SK-N-SH (cell line): ENCODE data around the gene PSMD9. TPM values are rescaled to one million over a fixed set of nuclear protein-coding genes. Genes with fewer than 3 reads are reported as not detected.

Experiments used
- CTCF ChIA-PET: fragments of 300-600, 350-600 bp; formaldehyde crosslinking; extraction: SDS; loops from one replicate; lab custom pipeline; 2021; lab: Yijun Ruan, JAX
- POLR2A ChIA-PET: fragments of 350-600 bp; sonication (Branson Sonifier 250); formaldehyde crosslinking; extraction: SDS; loops from one replicate; lab custom pipeline; 2020; ENCODE audit warnings: antibody characterized with exemption, inconsistent platforms; lab: Yijun Ruan, JAX
- DNase-seq: peaks from one replicate; pipeline ENCODE4 v3.0.0; 2012
- H2AFZ ChIP-seq: fragments of 200-600 bp; sonication (generic); 2 replicates; pipeline ENCODE4 v1.8.1; 2016; ENCODE audit warnings: antibody characterized with exemption, mild to moderate bottlenecking, low read depth
- H3F3A ChIP-seq: fragments of 200-600 bp; sonication (generic); replicated peaks from 2 replicates; pipeline ENCODE3; 2016; ENCODE audit warnings: antibody characterized with exemption, mild to moderate bottlenecking; ENCODE audit not compliant: insufficient read depth
- H3K27ac ChIP-seq, 2 experiments: fragments of 200-500 bp in 1 of 2; fragments of 200-600 bp in 1 of 2; sonication (Bioruptor generic) in 1 of 2; sonication (generic), shearing (Covaris generic) in 1 of 2; 2 replicates each; pipeline versions ENCODE4 v1.5.1 to v1.6.1; 2014 to 2016; ENCODE audit warnings: low read depth in 2 of 2, inconsistent platforms in 1 of 2, low read length in 1 of 2, mild to moderate bottlenecking in 1 of 2, mixed read lengths in 1 of 2
- H3K27me3 ChIP-seq: fragments of 200-600 bp; sonication (generic), shearing (Covaris generic); 2 replicates; pipeline ENCODE4 v1.6.1; 2016; ENCODE audit warnings: mixed run types; ENCODE audit not compliant: insufficient read depth
- H3K36me3 ChIP-seq, 2 experiments: fragments of 200-500 bp in 1 of 2; fragments of 200-600 bp in 1 of 2; sonication (Bioruptor generic) in 1 of 2; sonication (generic) in 1 of 2; replicated peaks in 1 of 2; 2 replicates each; pipeline versions ENCODE3 to v1.5.1; 2014 to 2016; ENCODE audit warnings: low read length in 1 of 2, mild to moderate bottlenecking in 1 of 2; ENCODE audit not compliant: insufficient read depth in 2 of 2, control insufficient read depth in 1 of 2
- H3K4me1 ChIP-seq, 2 experiments: fragments of 200-500 bp in 1 of 2; fragments of 200-600 bp in 1 of 2; sonication (Bioruptor generic) in 1 of 2; sonication (generic), shearing (Covaris generic) in 1 of 2; 2 replicates each; pipeline versions ENCODE4 v1.5.1 to v1.6.1; 2014 to 2016; ENCODE audit warnings: low read depth in 1 of 2, low read length in 1 of 2, mixed run types in 1 of 2; ENCODE audit not compliant: insufficient read depth in 2 of 2, control insufficient read depth in 1 of 2
- H3K4me2 ChIP-seq: fragments of 200-600 bp; sonication (generic), shearing (Covaris generic); 2 replicates; pipeline ENCODE4 v1.6.1; 2017; ENCODE audit warnings: mixed run types
- H3K4me3 ChIP-seq, 2 experiments: fragments of 200-500 bp in 1 of 2; fragments of 200-600 bp in 1 of 2; sonication (Bioruptor generic) in 1 of 2; sonication (generic), shearing (Covaris generic) in 1 of 2; 2 replicates each; pipeline versions ENCODE4 v1.5.1 to v1.8.1; 2014 to 2016; ENCODE audit warnings: low read depth in 2 of 2, inconsistent platforms in 1 of 2, low read length in 1 of 2, mild to moderate bottlenecking in 1 of 2, mixed read lengths in 1 of 2, moderate library complexity in 1 of 2
- H3K79me2 ChIP-seq: fragments of 200-600 bp; sonication (generic); 2 replicates; pipeline ENCODE4 v1.8.1; 2017; ENCODE audit warnings: mild to moderate bottlenecking; ENCODE audit not compliant: insufficient read depth
- H3K9ac ChIP-seq: fragments of 200-600 bp; sonication (generic); 2 replicates; pipeline ENCODE4 v1.6.1; 2017; ENCODE audit warnings: mixed run types
- H3K9me2 ChIP-seq: fragments of 200-600 bp; sonication (generic); 2 replicates; pipeline ENCODE4 v1.6.1; 2017; ENCODE audit warnings: mixed run types
- H3K9me3 ChIP-seq: fragments of 200-600 bp; sonication (generic); 2 replicates; pipeline ENCODE4 v1.6.1; 2017; ENCODE audit warnings: mixed run types, mild to moderate bottlenecking, moderate library complexity
- H4K20me1 ChIP-seq: fragments of 200-600 bp; sonication (generic); 2 replicates; pipeline ENCODE4 v1.6.1; 2017; ENCODE audit warnings: mild to moderate bottlenecking, mixed run types; ENCODE audit not compliant: insufficient read depth
- CHD2 ChIP-seq: fragments of 150-350 bp; IDR thresholded peaks from 2 replicates; pipeline ENCODE4 v1.6.1; 2018; ENCODE audit warnings: low read length; ENCODE audit not compliant: partially characterized antibody
- EZH2phosphoT487 ChIP-seq: fragments of 200-600 bp; sonication (generic); IDR thresholded peaks from 2 replicates; pipeline ENCODE4 v1.6.1; 2017; ENCODE audit warnings: low read depth, mixed run types, mild to moderate bottlenecking, antibody characterized with exemption, moderate library complexity, borderline replicate concordance
- FOSL2 ChIP-seq: IDR thresholded peaks from 2 replicates; pipeline ENCODE4 v1.4.0; 2012; ENCODE audit warnings: low read depth, mild to moderate bottlenecking, moderate library complexity, borderline replicate concordance
- JUND ChIP-seq: IDR thresholded peaks from 2 replicates; pipeline ENCODE4 v1.4.0; 2012
- MEF2A ChIP-seq: IDR thresholded peaks from 2 replicates; pipeline ENCODE4 v1.4.0; 2012; ENCODE audit warnings: low read depth, borderline replicate concordance
- NFIC ChIP-seq: IDR thresholded peaks from 2 replicates; pipeline ENCODE4 v1.4.0; 2012; ENCODE audit warnings: borderline replicate concordance
- POLR2AphosphoS5 ChIP-seq: IDR thresholded peaks from 2 replicates; pipeline ENCODE4 v1.6.1; 2012; ENCODE audit warnings: low read depth, low read length
- RAD21 ChIP-seq: IDR thresholded peaks from 2 replicates; pipeline ENCODE4 v1.6.1; 2012; ENCODE audit warnings: mild to moderate bottlenecking, low read length
- RXRA ChIP-seq: IDR thresholded peaks from 2 replicates; pipeline ENCODE4 v1.4.0; 2012; ENCODE audit warnings: low read depth, mild to moderate bottlenecking, borderline replicate concordance
- TAF1 ChIP-seq: IDR thresholded peaks from 2 replicates; pipeline ENCODE4 v1.6.1; 2012; ENCODE audit warnings: low read depth, mild to moderate bottlenecking, low read length, moderate library complexity, borderline replicate concordance
- TCF12 ChIP-seq: IDR thresholded peaks from 2 replicates; pipeline ENCODE4 v1.4.0; 2012
- TEAD4 ChIP-seq: IDR thresholded peaks from 2 replicates; pipeline ENCODE4 v1.4.0; 2012; ENCODE audit warnings: mild to moderate bottlenecking, borderline replicate concordance; ENCODE audit not compliant: insufficient read depth
- YY1 ChIP-seq: IDR thresholded peaks from 2 replicates; pipeline ENCODE4 v1.4.0; 2012; ENCODE audit warnings: low read depth, mild to moderate bottlenecking
- WGBS: methylation state at CpG from one replicate; pipeline ENCODE4 v1.1.6; 2017; ENCODE audit warnings: low lambda C conversion rate; 5-methylcytosine and 5-hydroxymethylcytosine counted together
- polyA plus RNA-seq, 3 experiments: library from polyadenylated mRNA; depleted of rRNA; stranded (reverse); fragments of >200 nt; gene quantifications; 2 replicates each; pipeline ENCODE4 v1.2.3, GENCODE V29; 2012
- TF ChIP-seq, protein P1 (sequence below): IDR thresholded peaks from 2 replicates; pipeline ENCODE4; 2012
- TF ChIP-seq, protein P2 (sequence below): IDR thresholded peaks from 2 replicates; pipeline ENCODE4 v1.4.0; 2012; ENCODE audit warnings: low read depth
- TF ChIP-seq, protein P3 (sequence below): fragments of 150-350 bp; IDR thresholded peaks from 2 replicates; pipeline ENCODE4 v1.6.1; 2017; ENCODE audit warnings: antibody characterized with exemption, low read length, low read depth, borderline replicate concordance
- TF ChIP-seq, protein P4 (sequence below): IDR thresholded peaks from 2 replicates; pipeline ENCODE4 v1.4.0; 2012; ENCODE audit warnings: low read depth, borderline replicate concordance

The PSMD9 gene
- polyA plus RNA-seq, 1 of the 3 experiments (the other 2 are of a cell fraction) = 227 TPM

DNA sequence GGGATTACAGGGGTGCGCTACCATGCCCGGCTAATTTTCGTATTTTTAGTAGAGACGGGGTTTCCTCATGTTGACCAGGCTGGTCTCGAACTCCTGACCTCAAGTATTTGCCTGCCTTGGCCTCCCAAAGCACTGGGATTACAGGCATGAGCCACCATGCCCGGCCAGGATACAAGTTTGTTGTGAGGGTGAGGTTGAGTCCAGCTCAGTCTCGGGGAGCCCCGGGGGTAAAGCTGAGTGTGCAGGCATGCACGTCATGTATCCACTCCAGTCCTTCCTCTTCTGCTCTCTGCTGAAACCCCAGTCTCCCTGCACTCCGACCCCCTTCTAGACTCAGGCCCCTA lies 30.3 kb upstream of the PSMD9 start:
- H3K27me3 ChIP-seq = no peaks in the 10 kb centered on the region
- H2AFZ ChIP-seq = peak overlapping the region; percentile 44; the same call in 1 of the 2 replicates
- no peak for TF ChIP-seq CHD2
- TF ChIP-seq, all 33 proteins: peak for 0
- Histone ChIP-seq H3K9ac (peak overlapping the region; percentile 1; the same call in 1 of the 2 replicates), H3K4me1 (peaks cover 7 to 15% of the 10 kb centered on the region in 2 experiments; a peak in 3 of 4 replicates), H4K20me1 (no peaks in the 10 kb centered on the region), H3K4me3 (no peak overlapping the region), H3F3A (peaks cover 27% of the 10 kb centered on the region), H3K4me2 (peak overlapping the region; percentile 22; the same call in 1 of the 2 replicates), H3K9me2 (no peaks in the 10 kb centered on the region), H3K27ac (peak overlapping the region; percentile 36 to 78; a peak in 3 of 4 replicates), H3K79me2 (no peaks in the 10 kb centered on the region), H3K9me3 (no peaks in the 10 kb centered on the region), H3K36me3 (no peaks in the 10 kb centered on the region)
- CTCF ChIA-PET = interaction anchor here (1.4 kb wide), 1 partner anchor 64 kb away, joined by 4 read pairs; no protein-coding TSS in a partner anchor
- no peak for DNase-seq
- WGBS = 87% methylated on average over 10 of the region's 10 CpGs
- POLR2A ChIA-PET = no interaction called here

DNA sequence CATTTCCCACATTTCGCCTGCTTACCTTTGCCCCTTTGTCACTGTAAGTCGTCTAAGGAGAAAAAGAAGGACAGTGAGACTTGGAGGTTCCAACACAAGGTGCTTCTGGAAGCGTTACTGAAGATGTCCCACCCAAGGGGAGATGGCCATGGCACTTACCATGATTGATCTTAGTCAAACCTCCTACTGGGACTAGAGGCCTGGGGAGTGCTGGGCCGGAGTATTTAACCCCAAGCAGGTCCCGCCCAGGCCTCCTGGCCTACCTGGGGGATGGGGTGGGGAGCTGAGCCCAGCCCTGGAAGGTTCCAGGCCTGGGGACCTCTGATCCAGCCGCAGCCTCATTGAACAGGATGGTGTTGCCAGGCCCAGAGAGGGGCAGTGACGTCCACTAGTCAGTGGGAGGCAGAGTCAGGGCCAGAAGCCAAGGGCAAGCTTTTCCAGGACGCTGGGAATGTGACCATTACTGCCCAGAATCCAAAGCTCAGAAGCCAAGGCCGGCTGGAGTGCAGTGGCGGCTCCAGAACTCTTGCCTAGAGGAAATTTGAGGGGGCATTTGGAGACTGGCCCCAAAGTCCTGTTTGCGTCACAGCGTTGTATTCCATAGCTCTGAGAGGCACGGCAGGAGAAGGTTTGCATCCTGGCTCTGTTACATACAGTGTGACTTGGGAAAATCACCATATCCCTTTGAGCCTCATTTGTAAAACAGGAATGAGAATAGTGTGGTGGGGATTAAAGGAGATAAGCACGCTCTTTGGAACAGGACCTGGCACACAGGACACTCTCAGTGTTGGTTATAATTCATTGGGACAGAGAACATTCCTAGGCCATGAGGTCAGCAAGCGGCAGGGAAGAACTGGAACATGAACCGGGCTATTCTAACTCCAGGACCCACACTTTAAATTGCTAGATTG lies 29.7 kb upstream of the PSMD9 start, which contains the start of gene HPD:
Gene HPD, minus strand, starts transcription at position 198 of the 911 bp plus-strand sequence. Its CDS starts 36 bp downstream, at position 162.
- no peaks in the 10 kb centered on the region for H3K36me3 ChIP-seq
- H3K27ac ChIP-seq = peak within 1 kb of the TSS; percentile 36 to 78
- no peaks in the 10 kb centered on the region for H3K9me3 ChIP-seq
- peak within 1 kb of the TSS; percentile 44; the same call in 1 of the 2 replicates for H2AFZ ChIP-seq
- ChIA-PET CTCF (interaction anchor here (0.7 to 1.4 kb wide), 2 partner anchors 64 to 65 kb away, joined by 4 read pairs; partner anchors contain the start of gene RHOF), POLR2A (no interaction called here)
- peak within 1 kb of the TSS; percentile 22 for H3K4me2 ChIP-seq
- peaks cover 7 to 15% of the 10 kb centered on the region in 2 experiments; a peak in 3 of 4 replicates for H3K4me1 ChIP-seq
- no peaks in the 10 kb centered on the region for H4K20me1 ChIP-seq
- no peak within 1 kb of the TSS for H3K4me3 ChIP-seq
- WGBS = 65% methylated on average over 15 of the region's 16 CpGs
- no peaks in the 10 kb centered on the region for H3K9me2 ChIP-seq
- H3F3A ChIP-seq = peaks cover 27% of the 10 kb centered on the region
- no peaks in the 10 kb centered on the region for H3K79me2 ChIP-seq
- H3K27me3 ChIP-seq = no peaks in the 10 kb centered on the region
- DNase-seq = no peak
- peak within 1 kb of the TSS; percentile 1 for H3K9ac ChIP-seq
- TF ChIP-seq, protein P1, sequence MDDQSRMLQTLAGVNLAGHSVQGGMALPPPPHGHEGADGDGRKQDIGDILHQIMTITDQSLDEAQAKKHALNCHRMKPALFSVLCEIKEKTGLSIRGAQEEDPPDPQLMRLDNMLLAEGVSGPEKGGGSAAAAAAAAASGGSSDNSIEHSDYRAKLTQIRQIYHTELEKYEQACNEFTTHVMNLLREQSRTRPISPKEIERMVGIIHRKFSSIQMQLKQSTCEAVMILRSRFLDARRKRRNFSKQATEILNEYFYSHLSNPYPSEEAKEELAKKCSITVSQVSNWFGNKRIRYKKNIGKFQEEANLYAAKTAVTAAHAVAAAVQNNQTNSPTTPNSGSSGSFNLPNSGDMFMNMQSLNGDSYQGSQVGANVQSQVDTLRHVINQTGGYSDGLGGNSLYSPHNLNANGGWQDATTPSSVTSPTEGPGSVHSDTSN = peak; percentile 97
- peak; percentile 89 for TF ChIP-seq TEAD4
- TF ChIP-seq, protein P2, sequence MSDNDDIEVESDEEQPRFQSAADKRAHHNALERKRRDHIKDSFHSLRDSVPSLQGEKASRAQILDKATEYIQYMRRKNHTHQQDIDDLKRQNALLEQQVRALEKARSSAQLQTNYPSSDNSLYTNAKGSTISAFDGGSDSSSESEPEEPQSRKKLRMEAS = peak; percentile 76
- peak; percentile 71 for TF ChIP-seq TCF12
- peak; percentile 81 for TF ChIP-seq FOSL2
- TF ChIP-seq NFIC = peak; percentile 79
- TF ChIP-seq RXRA = no peak
- TF ChIP-seq, protein P3, sequence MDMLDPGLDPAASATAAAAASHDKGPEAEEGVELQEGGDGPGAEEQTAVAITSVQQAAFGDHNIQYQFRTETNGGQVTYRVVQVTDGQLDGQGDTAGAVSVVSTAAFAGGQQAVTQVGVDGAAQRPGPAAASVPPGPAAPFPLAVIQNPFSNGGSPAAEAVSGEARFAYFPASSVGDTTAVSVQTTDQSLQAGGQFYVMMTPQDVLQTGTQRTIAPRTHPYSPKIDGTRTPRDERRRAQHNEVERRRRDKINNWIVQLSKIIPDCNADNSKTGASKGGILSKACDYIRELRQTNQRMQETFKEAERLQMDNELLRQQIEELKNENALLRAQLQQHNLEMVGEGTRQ = no peak
- TF ChIP-seq YY1 = no peak
- no peak for TF ChIP-seq RAD21
- TF ChIP-seq TAF1 = peak; percentile 37; the same call in 1 of the 2 replicates
- no peak for TF ChIP-seq MEF2A
- peak; percentile 42; the same call in 1 of the 2 replicates for TF ChIP-seq POLR2AphosphoS5
- TF ChIP-seq, protein P4, sequence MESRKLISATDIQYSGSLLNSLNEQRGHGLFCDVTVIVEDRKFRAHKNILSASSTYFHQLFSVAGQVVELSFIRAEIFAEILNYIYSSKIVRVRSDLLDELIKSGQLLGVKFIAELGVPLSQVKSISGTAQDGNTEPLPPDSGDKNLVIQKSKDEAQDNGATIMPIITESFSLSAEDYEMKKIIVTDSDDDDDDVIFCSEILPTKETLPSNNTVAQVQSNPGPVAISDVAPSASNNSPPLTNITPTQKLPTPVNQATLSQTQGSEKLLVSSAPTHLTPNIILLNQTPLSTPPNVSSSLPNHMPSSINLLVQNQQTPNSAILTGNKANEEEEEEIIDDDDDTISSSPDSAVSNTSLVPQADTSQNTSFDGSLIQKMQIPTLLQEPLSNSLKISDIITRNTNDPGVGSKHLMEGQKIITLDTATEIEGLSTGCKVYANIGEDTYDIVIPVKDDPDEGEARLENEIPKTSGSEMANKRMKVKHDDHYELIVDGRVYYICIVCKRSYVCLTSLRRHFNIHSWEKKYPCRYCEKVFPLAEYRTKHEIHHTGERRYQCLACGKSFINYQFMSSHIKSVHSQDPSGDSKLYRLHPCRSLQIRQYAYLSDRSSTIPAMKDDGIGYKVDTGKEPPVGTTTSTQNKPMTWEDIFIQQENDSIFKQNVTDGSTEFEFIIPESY = no peak
- TF ChIP-seq JUND = peak; percentile 97
- TF ChIP-seq EZH2phosphoT487 = no peak
